Dedifferentiated amniotic fluid mesenchymal stem cell (primary cell): Measurements from ENCODE around the gene PRKN.
A peak's percentile ranks its signal among the peaks of the same experiment; 100 is the strongest.

Source experiments
- DNase-seq: peaks from one replicate; pipeline ENCODE4 v3.0.0-alpha.2; 2016; ENCODE audit errors: extremely low spot score

Gene PRKN

GRCh38 chr6:161452241-161452640 is 1275.3 kb downstream of the PRKN start:
- DNase-seq, result no peak

GRCh38 chr6:161449521-161449920 is 1278.0 kb downstream of the PRKN start:
- DNase-seq, result no peak

GRCh38 chr6:161446949-161447348 is 1280.6 kb downstream of the PRKN start:
- DNase-seq, result no peak

- DNase-seq, result no peak
Measured at GRCh38 chr6:161446296-161446925, 1281.2 kb downstream of the PRKN start.

GRCh38 chr6:161445021-161445799 is 1282.4 kb downstream of the PRKN start:
- DNase-seq, result no peak

- DNase-seq, result no peak
Measured at GRCh38 chr6:161444464-161444863, 1283.1 kb downstream of the PRKN start.

- DNase-seq, result no peak
Measured at GRCh38 chr6:161443848-161444247, 1283.7 kb downstream of the PRKN start.

GRCh38 chr6:161442420-161442819 is 1285.1 kb downstream of the PRKN start:
- no peak for DNase-seq

- DNase-seq, result no peak
Measured at GRCh38 chr6:161440299-161440698, 1287.3 kb downstream of the PRKN start.

GRCh38 chr6:161439093-161439492 is 1288.5 kb downstream of the PRKN start:
- DNase-seq, result peak; percentile 88

- no peak for DNase-seq
Measured at GRCh38 chr6:161438430-161439030, 1289.0 kb downstream of the PRKN start.

- no peak for DNase-seq
Measured at GRCh38 chr6:161437851-161438250, 1289.7 kb downstream of the PRKN start.

- DNase-seq, result no peak
Measured at GRCh38 chr6:161436106-161436876, 1291.3 kb downstream of the PRKN start.

- DNase-seq, result no peak
Measured at GRCh38 chr6:161435748-161436070, 1291.9 kb downstream of the PRKN start.

GRCh38 chr6:161434921-161435747 is 1292.4 kb downstream of the PRKN start:
- DNase-seq, result peak; percentile 95

GRCh38 chr6:161434350-161434749 is 1293.2 kb downstream of the PRKN start:
- DNase-seq, result no peak

GRCh38 chr6:161432546-161432945 is 1295.0 kb downstream of the PRKN start:
- no peak for DNase-seq

GRCh38 chr6:161429921-161430490 is 1297.6 kb downstream of the PRKN start:
- no peak for DNase-seq

- no peak for DNase-seq
Measured at GRCh38 chr6:161424421-161424820, 1303.1 kb downstream of the PRKN start.

- DNase-seq, result peak; percentile 55
Measured at GRCh38 chr6:161422710-161423680, 1304.6 kb downstream of the PRKN start.
